Activated CD8-positive, alpha-beta memory T cell treated with anti-CD3 and anti-CD28 coated beads, Interleukin-2, amount 50 U/mL, for 24 hours (primary cell): ENCODE data around the gene SLC34A3.
"Not testable (repeated sequence)": the region's sequence is repeated elsewhere in the genome, so short reads cannot be mapped to it uniquely, and the experiment has no call there.

Experiments
- DNase-seq: peaks from one replicate; pipeline ENCODE4 v3.0.0-alpha.2; 2020; ENCODE audit errors: extremely low read depth

The SLC34A3 gene

GRCh38 chr9:137255448-137256114 lies 24.9 kb downstream of the SLC34A3 start:
- no peak for DNase-seq

- no peak for DNase-seq
These were observed 25.7 kb downstream of the SLC34A3 start for GRCh38 chr9:137256362-137256761.

GRCh38 chr9:137256856-137257255 lies 26.2 kb downstream of the SLC34A3 start:
- no peak for DNase-seq

GRCh38 chr9:137262173-137262908 lies 31.6 kb downstream of the SLC34A3 start:
- DNase-seq = not testable (repeated sequence)

- no peak for DNase-seq
These were observed 32.2 kb downstream of the SLC34A3 start for GRCh38 chr9:137262909-137263285.

- no peak for DNase-seq
These were observed 32.8 kb downstream of the SLC34A3 start for GRCh38 chr9:137263506-137263905.

GRCh38 chr9:137264067-137264466 lies 33.4 kb downstream of the SLC34A3 start:
- DNase-seq = no peak

- DNase-seq = no peak
These were observed 34.9 kb downstream of the SLC34A3 start for GRCh38 chr9:137265496-137266161.

GRCh38 chr9:137266162-137266527 lies 35.4 kb downstream of the SLC34A3 start:
- DNase-seq = no peak

GRCh38 chr9:137266585-137267453 lies 36.1 kb downstream of the SLC34A3 start:
- no peak for DNase-seq

- DNase-seq = no peak
These were observed 37.2 kb downstream of the SLC34A3 start for GRCh38 chr9:137267933-137268355.

GRCh38 chr9:137268538-137269201 lies 38.0 kb downstream of the SLC34A3 start:
- DNase-seq = no peak

GRCh38 chr9:137269231-137269772 lies 38.6 kb downstream of the SLC34A3 start:
- DNase-seq = no peak

GRCh38 chr9:137270929-137271695 lies 40.4 kb downstream of the SLC34A3 start:
- no peak for DNase-seq

- DNase-seq = no peak
These were observed 41.0 kb downstream of the SLC34A3 start for GRCh38 chr9:137271696-137272076.

- no peak for DNase-seq
These were observed 41.8 kb downstream of the SLC34A3 start for GRCh38 chr9:137272241-137273094.

GRCh38 chr9:137273095-137273490 lies 42.4 kb downstream of the SLC34A3 start:
- no peak for DNase-seq

- DNase-seq = no peak
These were observed 43.1 kb downstream of the SLC34A3 start for GRCh38 chr9:137273611-137274320.

- DNase-seq = no peak
These were observed 44.5 kb downstream of the SLC34A3 start for GRCh38 chr9:137275203-137275587.
